H9 (cell line): ENCODE results near the gene ATP6V1C2. TPM values are rescaled to one million over a fixed set of nuclear protein-coding genes. Genes with fewer than 3 reads are reported as not detected.

Experiments
- DNase-seq: peaks from one replicate; pipeline ENCODE4 v3.0.0-alpha.2; 2017
- H2AFZ ChIP-seq: one replicate; pipeline ENCODE4 v1.6.1; 2013; ENCODE audit warnings: mild to moderate bottlenecking, low read length, control low read depth, moderate library complexity
- H2AK5ac ChIP-seq: 2 replicates; pipeline ENCODE4 v1.6.1; 2013; ENCODE audit warnings: low read length, control low read depth, mixed read lengths; ENCODE audit not compliant: insufficient read length
- H2BK120ac ChIP-seq: one replicate; pipeline ENCODE4 v1.6.1; 2013; ENCODE audit warnings: low read depth, mild to moderate bottlenecking, low read length, control low read depth, inconsistent platforms; ENCODE audit not compliant: poor library complexity, severe bottlenecking
- H2BK12ac ChIP-seq: 2 replicates; pipeline ENCODE4 v1.6.1; 2013; ENCODE audit warnings: low read length, control low read depth, mixed read lengths, low read depth; ENCODE audit not compliant: insufficient read length
- H2BK15ac ChIP-seq: 2 replicates; pipeline ENCODE4 v1.6.1; 2013; ENCODE audit warnings: low read depth, low read length, control low read depth
- H2BK20ac ChIP-seq: one replicate; pipeline ENCODE4 v1.6.1; 2013; ENCODE audit warnings: low read depth, mild to moderate bottlenecking, low read length, control low read depth, inconsistent platforms; ENCODE audit not compliant: poor library complexity, severe bottlenecking
- H2BK5ac ChIP-seq: 2 replicates; pipeline ENCODE4 v1.6.1; 2013; ENCODE audit warnings: low read length, control low read depth, mixed read lengths; ENCODE audit not compliant: insufficient read length
- H3K14ac ChIP-seq: 2 replicates; pipeline ENCODE4 v1.6.1; 2013; ENCODE audit warnings: low read length, control low read depth; ENCODE audit not compliant: insufficient read depth
- H3K18ac ChIP-seq: 2 replicates; pipeline ENCODE4 v1.6.1; 2013; ENCODE audit warnings: low read depth, mild to moderate bottlenecking, mixed read lengths, low read length, control low read depth; ENCODE audit not compliant: insufficient read length
- H3K23ac ChIP-seq: 2 replicates; pipeline ENCODE4 v1.6.1; 2013; ENCODE audit warnings: low read length, control low read depth, mixed read lengths, low read depth; ENCODE audit not compliant: insufficient read length
- H3K23me2 ChIP-seq: 2 replicates; pipeline ENCODE4 v1.6.1; 2013; ENCODE audit warnings: low read depth, mild to moderate bottlenecking, mixed read lengths, low read length, control low read depth; ENCODE audit not compliant: insufficient read length, poor library complexity, severe bottlenecking
- H3K27ac ChIP-seq: 2 replicates; pipeline ENCODE4 v1.5.1; 2013; ENCODE audit warnings: low read length, control low read depth, mixed read lengths, low read depth; ENCODE audit not compliant: insufficient read length
- H3K27me3 ChIP-seq: 2 replicates; pipeline ENCODE4 v1.6.1; 2013; ENCODE audit warnings: low read length, control low read depth, inconsistent platforms; ENCODE audit not compliant: insufficient read depth
- H3K4ac ChIP-seq: 2 replicates; pipeline ENCODE4 v1.6.1; 2013; ENCODE audit warnings: low read depth, mild to moderate bottlenecking, control low read depth, inconsistent platforms, low read length, moderate library complexity
- H3K4me1 ChIP-seq: 2 replicates; pipeline ENCODE4 v1.6.1; 2013; ENCODE audit warnings: low read length, control low read depth, inconsistent platforms; ENCODE audit not compliant: insufficient read depth
- H3K4me2 ChIP-seq: 2 replicates; pipeline ENCODE4 v1.6.1; 2013; ENCODE audit warnings: low read length, control low read depth, mixed read lengths; ENCODE audit not compliant: insufficient read length, insufficient read depth
- H3K56ac ChIP-seq: 2 replicates; pipeline ENCODE4 v1.6.1; 2013; ENCODE audit warnings: low read depth, mild to moderate bottlenecking, mixed read lengths, low read length, control low read depth; ENCODE audit not compliant: insufficient read length
- H3K79me1 ChIP-seq: 2 replicates; pipeline ENCODE4 v1.6.1; 2013; ENCODE audit warnings: low read depth, mild to moderate bottlenecking, moderate library complexity, low read length, control low read depth, inconsistent platforms; ENCODE audit not compliant: insufficient read depth, poor library complexity, severe bottlenecking
- H3K79me2 ChIP-seq: 2 replicates; pipeline ENCODE4 v1.6.1; 2013; ENCODE audit warnings: low read length, control low read depth, inconsistent platforms; ENCODE audit not compliant: insufficient read depth
- H3K9ac ChIP-seq: 2 replicates; pipeline ENCODE4 v1.6.1; 2013; ENCODE audit warnings: low read length, control low read depth, mixed read lengths; ENCODE audit not compliant: insufficient read length; ENCODE audit errors: extremely low read depth
- H3K9me3 ChIP-seq: one replicate; pipeline ENCODE4 v1.6.1; 2013; ENCODE audit warnings: low read depth, low read length, inconsistent platforms; ENCODE audit not compliant: control insufficient read depth
- H3T11ph ChIP-seq: one replicate; pipeline ENCODE4 v1.6.1; 2013; ENCODE audit warnings: mild to moderate bottlenecking, low read length, control low read depth, inconsistent platforms
- H4K20me1 ChIP-seq: one replicate; pipeline ENCODE4 v1.6.1; 2013; ENCODE audit not compliant: control insufficient read depth, insufficient read length, insufficient read depth
- H4K5ac ChIP-seq: 2 replicates; pipeline ENCODE4 v1.6.1; 2013; ENCODE audit warnings: low read depth, mild to moderate bottlenecking, mixed read lengths, low read length, control low read depth; ENCODE audit not compliant: insufficient read length
- H4K8ac ChIP-seq: replicated peaks from 2 replicates; pipeline ENCODE4 v1.6.1; 2013; ENCODE audit warnings: low read length, control low read depth, mixed read lengths, low read depth; ENCODE audit not compliant: insufficient read length
- H4K91ac ChIP-seq: 2 replicates; pipeline ENCODE4 v1.6.1; 2013; ENCODE audit warnings: low read depth, mild to moderate bottlenecking, moderate library complexity, mixed read lengths, low read length, control low read depth; ENCODE audit not compliant: insufficient read length
- H3K27ac Mint-ChIP-seq, 3 experiments: 2 replicates in 2 of 3; 3 replicates in 1 of 3; pipeline ENCODE4 v1.8.0; 2020 to 2021; ENCODE audit warnings: mixed read lengths in 3 of 3, mild to moderate bottlenecking in 1 of 3, moderate library complexity in 1 of 3
- H3K27me3 Mint-ChIP-seq: 2 replicates; pipeline ENCODE4 v1.8.0; 2021; ENCODE audit warnings: low read depth, mild to moderate bottlenecking, moderate library complexity, mixed read lengths
- H3K36me3 Mint-ChIP-seq, 3 experiments: 2 replicates in 2 of 3; 3 replicates in 1 of 3; pipeline ENCODE4 v1.8.0; 2020 to 2021; ENCODE audit warnings: low read depth in 3 of 3, mixed read lengths in 3 of 3; ENCODE audit not compliant: insufficient read depth in 1 of 3
- H3K4me1 Mint-ChIP-seq, 2 experiments: 2 replicates each; pipeline ENCODE4 v1.8.0; 2020; ENCODE audit warnings: mixed read lengths in 2 of 2
- H3K4me3 Mint-ChIP-seq, 2 experiments: 2 replicates in 1 of 2; 3 replicates in 1 of 2; pipeline ENCODE4 v1.8.0; 2020 to 2021; ENCODE audit warnings: mild to moderate bottlenecking in 2 of 2, mixed read lengths in 2 of 2, moderate library complexity in 1 of 2
- H3K9me3 Mint-ChIP-seq, 2 experiments: 2 replicates in 1 of 2; 3 replicates in 1 of 2; pipeline ENCODE4 v1.8.0; 2020; ENCODE audit warnings: mild to moderate bottlenecking in 2 of 2, mixed read lengths in 2 of 2, moderate library complexity in 1 of 2
- CTCF ChIP-seq: fragments of 200-600 bp; sonication (generic); conservative IDR thresholded peaks from 3 replicates; pipeline ENCODE4 v1.8.0; 2021; ENCODE audit warnings: antibody characterized with exemption, mild to moderate bottlenecking
- whole genome bisulfite sequencing: extraction: QIAGEN DNeasy Blood & Tissue Kit; methylation state at CpG from one replicate; pipeline ENCODE4 v1.1.7; 2013; ENCODE audit warnings: missing lambda C conversion rate, low lambda C conversion rate, mixed read lengths; ENCODE audit not compliant: insufficient read length; ENCODE audit errors: extremely low coverage; 5-methylcytosine and 5-hydroxymethylcytosine counted together
- total RNA-seq: library from RNA; stranded (reverse); gene quantifications from 2 replicates; pipeline ENCODE4 v1.2.1, GENCODE V29; 2021

ATP6V1C2 gene
- total RNA-seq, 1 experiment from 2014 or later: 1.2 TPM

- DNase-seq: peak; percentile 64
- no CpG with 5 or more reads among the region's 8 CpGs for WGBS
Measured at GRCh38 chr2:10798783-10799182, 77.4 kb downstream of the ATP6V1C2 start.

More at GRCh38 chr2:10798783-10799182, 77.4 kb downstream of the ATP6V1C2 start:
- Histone ChIP-seq H3K23me2 (no peaks in the 10 kb centered on the region), H3K4me2 (no peak overlapping the region), H3T11ph (no peak overlapping the region), H4K20me1 (no peaks in the 10 kb centered on the region), H2BK12ac (no peak overlapping the region), H2BK15ac (no peak overlapping the region), H3K14ac (no peak overlapping the region), H4K91ac (no peak overlapping the region), H3K9me3 (no peaks in the 10 kb centered on the region), H2AK5ac (no peak overlapping the region), H3K79me2 (peaks cover 13% of the 10 kb centered on the region), H3K27ac (no peak overlapping the region), H4K8ac (no peak overlapping the region), H2BK20ac (no peak overlapping the region), H3K23ac (no peak overlapping the region), H3K18ac (no peak overlapping the region), H4K5ac (no peak overlapping the region), H3K9ac (no peak overlapping the region), H3K79me1 (peaks cover 14% of the 10 kb centered on the region), H2AFZ (no peak overlapping the region), H3K4ac (no peak overlapping the region), H2BK120ac (no peak overlapping the region), H2BK5ac (no peak overlapping the region), H3K56ac (no peak overlapping the region), H3K27me3 (no peaks in the 10 kb centered on the region), H3K4me1 (no peaks in the 10 kb centered on the region; the same call in 1 of the 2 replicates)
- TF ChIP-seq CTCF: peak; percentile 61
- no peaks in the 10 kb centered on the region for H3K27me3 Mint-ChIP-seq
- H3K4me3 Mint-ChIP-seq: no peak overlapping the region
- H3K9me3 Mint-ChIP-seq: no peaks in the 10 kb centered on the region; a peak in 1 of 5 replicates
- H3K27ac Mint-ChIP-seq: no peak overlapping the region
- peaks cover 31 to 67% (median 60%) of the 10 kb centered on the region in 3 experiments for H3K36me3 Mint-ChIP-seq
- H3K4me1 Mint-ChIP-seq: peaks cover 4 to 12% of the 10 kb centered on the region in 2 experiments
